Measurements from ENCODE around the gene TCF4. TPM values are rescaled to one million over a fixed set of nuclear protein-coding genes. Genes with fewer than 3 reads are reported as not detected.

TCF4 gene
- total RNA-seq, 1 experiment from 2014 or later, result 38.0 TPM

- no peak for DNase-seq
- no peak overlapping the region for H3K4me3 ChIP-seq (ENCODE audit: insufficient read depth, low read depth, low read length)
- no peaks in the 10 kb centered on the region for H3K27me3 ChIP-seq (ENCODE audit: control insufficient read depth, insufficient read depth, low read length)
- no peaks in the 10 kb centered on the region for H3K36me3 ChIP-seq (replicated peaks; ENCODE audit: control insufficient read depth, insufficient read depth, low read length)
Observed at GRCh38 chr18:55491616-55492015, 96.4 kb downstream of the TCF4 start.

GRCh38 chr18:55489034-55489986 lies 98.7 kb downstream of the TCF4 start:
- Histone ChIP-seq H3K36me3 (replicated peaks; ENCODE audit: control insufficient read depth, insufficient read depth, low read length) (no peaks in the 10 kb centered on the region), H3K4me3 (ENCODE audit: insufficient read depth, low read depth, low read length) (no peak overlapping the region), H3K27me3 (ENCODE audit: control insufficient read depth, insufficient read depth, low read length) (no peaks in the 10 kb centered on the region)
- no peak for DNase-seq

GRCh38 chr18:55488473-55488872 lies 99.5 kb downstream of the TCF4 start:
- H3K27me3 ChIP-seq (ENCODE audit: control insufficient read depth, insufficient read depth, low read length), result no peaks in the 10 kb centered on the region
- H3K36me3 ChIP-seq (replicated peaks; ENCODE audit: control insufficient read depth, insufficient read depth, low read length), result no peaks in the 10 kb centered on the region
- DNase-seq, result peak; percentile 32
- H3K4me3 ChIP-seq (ENCODE audit: insufficient read depth, low read depth, low read length), result no peak overlapping the region

GRCh38 chr18:55487997-55488396 lies 100.0 kb downstream of the TCF4 start:
- no peak for DNase-seq
- Histone ChIP-seq H3K27me3 (ENCODE audit: control insufficient read depth, insufficient read depth, low read length) (no peaks in the 10 kb centered on the region), H3K36me3 (replicated peaks; ENCODE audit: control insufficient read depth, insufficient read depth, low read length) (no peaks in the 10 kb centered on the region), H3K4me3 (ENCODE audit: insufficient read depth, low read depth, low read length) (no peak overlapping the region)

GRCh38 chr18:55486936-55487335 lies 101.1 kb downstream of the TCF4 start:
- H3K36me3 ChIP-seq (replicated peaks; ENCODE audit: control insufficient read depth, insufficient read depth, low read length), result no peaks in the 10 kb centered on the region
- DNase-seq, result no peak

DNA sequence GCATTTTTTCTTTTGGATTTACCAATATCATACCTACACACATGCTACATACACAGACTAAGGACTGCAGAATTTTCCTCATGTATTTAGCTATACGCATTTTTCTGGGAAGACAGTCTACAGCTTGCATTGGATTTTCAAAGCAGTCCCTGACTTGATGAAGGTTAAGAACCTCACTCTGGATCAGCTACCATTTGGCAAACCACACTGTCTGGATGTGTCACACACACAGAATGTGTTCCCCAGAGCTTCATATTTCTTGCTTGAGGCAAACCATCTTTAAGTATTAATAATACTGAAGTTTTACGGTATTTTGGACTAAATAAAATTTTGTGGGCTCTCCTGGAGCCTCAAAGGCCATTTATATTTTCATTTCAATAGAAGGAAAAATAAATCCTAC lies 102.3 kb downstream of the TCF4 start:
- no peak for DNase-seq
- H3K27me3 ChIP-seq (ENCODE audit: control insufficient read depth, insufficient read depth, low read length), result no peaks in the 10 kb centered on the region
- no peak overlapping the region for H3K4me3 ChIP-seq (ENCODE audit: insufficient read depth, low read depth, low read length)
- no peaks in the 10 kb centered on the region for H3K36me3 ChIP-seq (replicated peaks; ENCODE audit: control insufficient read depth, insufficient read depth, low read length)

More at GRCh38 chr18:55486936-55487335, 101.1 kb downstream of the TCF4 start:
- H3K4me3 ChIP-seq (ENCODE audit: insufficient read depth, low read depth, low read length), result no peak overlapping the region
- H3K27me3 ChIP-seq (ENCODE audit: control insufficient read depth, insufficient read depth, low read length), result no peaks in the 10 kb centered on the region

GRCh38 chr18:55484773-55485172 lies 103.2 kb downstream of the TCF4 start:
- no peak overlapping the region for H3K4me3 ChIP-seq (ENCODE audit: insufficient read depth, low read depth, low read length)
- no peak for DNase-seq
- H3K27me3 ChIP-seq (ENCODE audit: control insufficient read depth, insufficient read depth, low read length), result no peaks in the 10 kb centered on the region
- no peaks in the 10 kb centered on the region for H3K36me3 ChIP-seq (replicated peaks; ENCODE audit: control insufficient read depth, insufficient read depth, low read length)

- DNase-seq, result no peak
- H3K4me3 ChIP-seq (ENCODE audit: insufficient read depth, low read depth, low read length), result no peak overlapping the region
- no peaks in the 10 kb centered on the region for H3K36me3 ChIP-seq (replicated peaks; ENCODE audit: control insufficient read depth, insufficient read depth, low read length)
- no peaks in the 10 kb centered on the region for H3K27me3 ChIP-seq (ENCODE audit: control insufficient read depth, insufficient read depth, low read length)
Observed at GRCh38 chr18:55483266-55483871, 104.6 kb downstream of the TCF4 start.

DNA sequence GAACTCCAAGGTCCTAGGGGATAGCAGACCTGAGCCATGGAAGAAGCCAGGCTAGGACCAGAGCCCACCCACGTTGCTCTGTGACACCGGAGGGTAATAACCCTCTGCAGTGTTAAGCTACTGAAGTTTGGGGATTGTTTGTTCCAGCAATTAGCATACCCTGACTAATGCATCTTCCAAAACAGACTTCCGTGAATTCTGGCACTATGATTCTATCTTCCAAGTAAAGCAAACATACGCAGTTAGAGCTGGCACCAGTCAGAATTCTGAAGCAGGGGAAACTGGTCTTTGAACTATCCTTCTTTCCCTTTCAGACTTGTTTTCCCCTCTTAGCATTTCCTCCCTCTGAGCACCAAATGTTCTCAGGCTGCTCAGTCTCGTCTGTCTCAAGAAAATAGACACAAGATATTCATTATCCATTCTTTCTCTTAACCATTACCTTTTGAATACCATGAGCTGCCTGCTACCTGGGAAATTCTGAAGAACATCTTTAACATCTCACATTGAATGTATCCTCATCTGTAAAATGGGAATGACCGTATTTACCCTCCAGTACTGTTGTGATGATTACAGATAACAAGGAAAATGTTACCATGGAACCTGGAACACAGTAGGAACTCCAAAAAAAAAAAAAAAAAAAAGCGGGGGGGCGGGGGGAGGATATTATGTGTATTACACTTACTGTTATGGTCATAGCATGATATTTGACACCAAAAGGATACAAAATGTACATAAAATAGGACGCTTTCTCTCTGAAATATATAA lies 108.2 kb downstream of the TCF4 start:
- Histone ChIP-seq H3K27me3 (ENCODE audit: control insufficient read depth, insufficient read depth, low read length) (no peaks in the 10 kb centered on the region), H3K36me3 (replicated peaks; ENCODE audit: control insufficient read depth, insufficient read depth, low read length) (no peaks in the 10 kb centered on the region), H3K4me3 (ENCODE audit: insufficient read depth, low read depth, low read length) (no peak overlapping the region)
- no peak for DNase-seq

GRCh38 chr18:55477860-55478581 lies 110.0 kb downstream of the TCF4 start:
- H3K36me3 ChIP-seq (replicated peaks; ENCODE audit: control insufficient read depth, insufficient read depth, low read length), result no peaks in the 10 kb centered on the region
- H3K4me3 ChIP-seq (ENCODE audit: insufficient read depth, low read depth, low read length), result no peak overlapping the region
- H3K27me3 ChIP-seq (ENCODE audit: control insufficient read depth, insufficient read depth, low read length), result no peaks in the 10 kb centered on the region
- no peak for DNase-seq

GRCh38 chr18:55477499-55477859 lies 110.5 kb downstream of the TCF4 start:
- Histone ChIP-seq H3K36me3 (replicated peaks; ENCODE audit: control insufficient read depth, insufficient read depth, low read length) (no peaks in the 10 kb centered on the region), H3K27me3 (ENCODE audit: control insufficient read depth, insufficient read depth, low read length) (no peaks in the 10 kb centered on the region), H3K4me3 (ENCODE audit: insufficient read depth, low read depth, low read length) (no peak overlapping the region)
- DNase-seq, result no peak

- H3K4me3 ChIP-seq (ENCODE audit: insufficient read depth, low read depth, low read length), result no peak overlapping the region
- no peaks in the 10 kb centered on the region for H3K36me3 ChIP-seq (replicated peaks; ENCODE audit: control insufficient read depth, insufficient read depth, low read length)
- no peaks in the 10 kb centered on the region for H3K27me3 ChIP-seq (ENCODE audit: control insufficient read depth, insufficient read depth, low read length)
- DNase-seq, result no peak
Observed at GRCh38 chr18:55475916-55476315, 112.1 kb downstream of the TCF4 start.

- no peaks in the 10 kb centered on the region for H3K27me3 ChIP-seq (ENCODE audit: control insufficient read depth, insufficient read depth, low read length)
Observed at GRCh38 chr18:55475467-55475866, 112.5 kb downstream of the TCF4 start.

GRCh38 chr18:55473560-55473959 lies 114.4 kb downstream of the TCF4 start:
- no peak for DNase-seq
- Histone ChIP-seq H3K36me3 (replicated peaks; ENCODE audit: control insufficient read depth, insufficient read depth, low read length) (no peaks in the 10 kb centered on the region), H3K4me3 (ENCODE audit: insufficient read depth, low read depth, low read length) (no peak overlapping the region), H3K27me3 (ENCODE audit: control insufficient read depth, insufficient read depth, low read length) (no peaks in the 10 kb centered on the region)

More at GRCh38 chr18:55475467-55475866, 112.5 kb downstream of the TCF4 start:
- H3K4me3 ChIP-seq (ENCODE audit: insufficient read depth, low read depth, low read length), result no peak overlapping the region
- H3K36me3 ChIP-seq (replicated peaks; ENCODE audit: control insufficient read depth, insufficient read depth, low read length), result no peaks in the 10 kb centered on the region
- DNase-seq, result no peak
